Fibroblast of mammary gland (primary cell): ENCODE measurements around the gene ZFAND4.
"Not testable (repeated sequence)": the region's sequence is repeated elsewhere in the genome, so short reads cannot be mapped to it uniquely, and the experiment has no call there.

Experiments used
- DNase-seq: peaks from one replicate; pipeline ENCODE4 v3.0.0-alpha.2; 2010; ENCODE audit warnings: low read depth
- H3K4me3 ChIP-seq: 2 replicates; pipeline ENCODE4 v1.5.1; 2011; ENCODE audit warnings: low read depth, mild to moderate bottlenecking, low read length, moderate library complexity; ENCODE audit not compliant: control insufficient read depth
- TF ChIP-seq, protein P1 (sequence below): conservative IDR thresholded peaks from 2 replicates; pipeline ENCODE4 v1.5.1; 2011; ENCODE audit warnings: low read depth, low read length, inconsistent platforms; ENCODE audit not compliant: control insufficient read depth, insufficient read depth

Gene ZFAND4

DNA sequence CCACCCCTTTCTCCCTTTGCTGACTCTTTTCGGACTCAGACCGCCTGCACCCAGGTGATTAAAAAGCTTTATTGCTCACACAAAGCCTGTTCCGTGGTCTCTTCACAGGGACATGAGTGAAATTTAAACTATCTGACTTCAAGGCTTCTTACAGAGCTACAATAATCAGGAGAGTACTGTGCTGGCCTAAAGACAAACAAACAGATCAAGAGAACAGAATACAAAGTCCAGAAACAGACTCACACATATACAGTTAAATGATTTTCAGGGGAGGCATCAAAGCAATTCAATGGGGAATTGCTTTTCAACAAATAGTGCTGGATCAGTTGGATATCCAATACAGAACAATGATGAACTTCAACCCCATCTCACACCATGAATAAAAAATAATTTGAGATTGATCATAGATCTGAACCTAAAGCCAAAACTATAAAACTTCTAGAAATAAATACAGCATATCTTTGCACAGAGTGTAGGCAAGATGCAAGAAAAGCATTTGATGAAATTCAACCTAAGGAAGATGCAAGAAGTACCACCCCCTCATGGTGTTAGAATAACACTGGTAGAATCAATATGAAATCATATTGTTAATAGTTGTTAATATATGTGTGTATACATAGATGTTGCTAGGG lies 96.5 kb downstream of the ZFAND4 start:
- TF ChIP-seq, protein P1, sequence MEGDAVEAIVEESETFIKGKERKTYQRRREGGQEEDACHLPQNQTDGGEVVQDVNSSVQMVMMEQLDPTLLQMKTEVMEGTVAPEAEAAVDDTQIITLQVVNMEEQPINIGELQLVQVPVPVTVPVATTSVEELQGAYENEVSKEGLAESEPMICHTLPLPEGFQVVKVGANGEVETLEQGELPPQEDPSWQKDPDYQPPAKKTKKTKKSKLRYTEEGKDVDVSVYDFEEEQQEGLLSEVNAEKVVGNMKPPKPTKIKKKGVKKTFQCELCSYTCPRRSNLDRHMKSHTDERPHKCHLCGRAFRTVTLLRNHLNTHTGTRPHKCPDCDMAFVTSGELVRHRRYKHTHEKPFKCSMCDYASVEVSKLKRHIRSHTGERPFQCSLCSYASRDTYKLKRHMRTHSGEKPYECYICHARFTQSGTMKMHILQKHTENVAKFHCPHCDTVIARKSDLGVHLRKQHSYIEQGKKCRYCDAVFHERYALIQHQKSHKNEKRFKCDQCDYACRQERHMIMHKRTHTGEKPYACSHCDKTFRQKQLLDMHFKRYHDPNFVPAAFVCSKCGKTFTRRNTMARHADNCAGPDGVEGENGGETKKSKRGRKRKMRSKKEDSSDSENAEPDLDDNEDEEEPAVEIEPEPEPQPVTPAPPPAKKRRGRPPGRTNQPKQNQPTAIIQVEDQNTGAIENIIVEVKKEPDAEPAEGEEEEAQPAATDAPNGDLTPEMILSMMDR, result no peak
- H3K4me3 ChIP-seq, result no peak overlapping the region
- DNase-seq, result no peak

DNA sequence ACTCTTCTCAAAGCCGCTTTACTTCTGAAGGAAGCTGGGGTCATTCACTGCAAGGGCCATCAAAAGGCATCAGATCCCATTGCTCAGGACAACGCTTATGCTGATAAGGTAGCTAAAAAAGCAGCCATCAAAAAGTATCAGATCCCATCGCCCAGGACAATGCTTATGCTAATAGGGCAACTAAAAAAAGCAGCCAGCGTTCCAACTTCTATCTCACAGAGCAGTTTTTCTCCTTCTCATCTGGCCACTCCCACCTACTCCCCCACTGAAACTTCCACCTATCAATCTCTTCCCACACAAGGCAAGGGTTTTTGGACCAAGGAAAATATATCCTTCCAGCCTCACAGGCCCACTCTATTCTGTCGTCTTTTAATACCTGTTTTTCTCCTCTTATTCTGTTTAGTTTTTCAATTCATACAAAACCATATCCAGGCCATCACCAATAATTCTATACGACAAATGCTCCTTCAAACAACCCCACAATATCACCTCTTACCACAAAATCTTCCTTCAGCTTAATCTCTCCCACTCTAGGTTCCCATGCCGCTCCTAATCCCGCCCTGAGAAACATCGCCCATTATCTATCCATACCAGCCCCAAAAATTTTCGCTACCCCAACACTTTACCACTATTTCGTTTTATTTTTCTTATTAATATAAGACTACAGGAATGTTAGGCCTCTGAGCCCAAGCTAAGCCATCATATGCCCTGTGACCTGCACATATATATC lies 97.4 kb downstream of the ZFAND4 start:
- not testable (repeated sequence) for DNase-seq, H3K4me3 ChIP-seq

DNA sequence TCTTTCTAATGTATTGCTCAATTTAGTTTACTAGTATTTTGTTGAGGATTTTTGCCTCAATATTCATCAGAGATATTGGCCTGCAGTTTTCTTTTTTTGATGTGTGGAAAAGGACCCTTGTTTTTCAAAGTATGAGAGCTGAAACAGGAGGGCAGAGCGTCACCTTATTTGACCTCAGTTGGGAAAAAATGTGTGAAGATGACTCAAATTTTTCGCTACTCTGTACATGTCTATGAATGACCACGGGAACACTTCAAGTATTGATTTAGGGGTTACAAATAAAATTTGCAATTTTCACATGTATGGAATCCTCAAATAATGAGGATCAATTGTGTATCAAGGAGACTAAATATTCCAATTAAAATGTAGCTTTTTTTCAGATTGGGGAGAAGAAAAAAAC lies 103.1 kb downstream of the ZFAND4 start:
- TF ChIP-seq, protein P1, result no peak
- no peak overlapping the region for H3K4me3 ChIP-seq

DNA sequence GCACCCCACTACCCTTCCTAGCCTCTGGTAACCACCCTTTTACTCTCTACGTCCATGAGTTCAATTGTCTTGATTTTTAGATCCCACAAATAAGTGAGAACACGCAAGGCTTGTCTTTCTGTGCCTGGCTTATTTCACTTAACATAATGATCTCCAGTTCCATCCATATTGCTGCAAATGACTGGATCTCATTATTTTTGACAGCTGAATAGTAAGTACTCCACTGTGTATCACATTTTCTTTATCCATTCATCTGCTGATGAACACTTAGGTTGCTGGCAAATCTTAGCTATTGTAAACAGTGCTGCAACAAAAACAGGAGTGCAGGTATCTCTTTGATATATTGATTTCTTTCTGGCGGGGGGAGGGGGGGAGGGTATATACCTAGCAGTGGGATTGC lies 106.2 kb downstream of the ZFAND4 start:
- TF ChIP-seq, protein P1, result no peak
- no peak for DNase-seq
- H3K4me3 ChIP-seq, result no peak overlapping the region

More for the DNA sequence above, 103.1 kb downstream of the ZFAND4 start:
- DNase-seq, result no peak
